Mesenchymal stem cell (in vitro differentiated cells and primary cell): ENCODE results near the gene CTBP2.

ENCODE experiments used
- DNase-seq: peaks from one replicate; pipeline ENCODE4 v3.0.0-alpha.2; 2013
- H2AFZ ChIP-seq: one replicate; pipeline ENCODE4 v1.6.1; 2013; ENCODE audit warnings: low read depth, mild to moderate bottlenecking, control low read depth, inconsistent platforms, low read length, moderate library complexity
- H2AK5ac ChIP-seq: 2 replicates; pipeline ENCODE4 v1.6.1; 2013; ENCODE audit warnings: low read length, moderate library complexity, mild to moderate bottlenecking, inconsistent platforms; ENCODE audit not compliant: severe bottlenecking
- H2BK120ac ChIP-seq: one replicate; pipeline ENCODE4 v1.6.1; 2013; ENCODE audit warnings: low read depth, mild to moderate bottlenecking, inconsistent platforms, low read length, moderate library complexity
- H2BK12ac ChIP-seq, 2 experiments: one replicate each; pipeline ENCODE4 v1.6.1; 2013; ENCODE audit warnings: inconsistent platforms in 2 of 2, low read length in 2 of 2, mild to moderate bottlenecking in 2 of 2, moderate library complexity in 2 of 2, control low read depth in 1 of 2
- H2BK15ac ChIP-seq: one replicate; pipeline ENCODE4 v1.6.1; 2013; ENCODE audit warnings: mild to moderate bottlenecking, low read depth, inconsistent platforms; ENCODE audit not compliant: poor library complexity, severe bottlenecking
- H2BK5ac ChIP-seq: 2 replicates; pipeline ENCODE4 v1.6.1; 2013; ENCODE audit warnings: low read depth, mild to moderate bottlenecking, low read length, control low read depth, inconsistent platforms; ENCODE audit not compliant: poor library complexity, severe bottlenecking
- H3K14ac ChIP-seq, 2 experiments: one replicate each; pipeline ENCODE4 v1.6.1; 2013; ENCODE audit warnings: inconsistent platforms in 2 of 2, low read length in 2 of 2, control low read depth in 1 of 2, mild to moderate bottlenecking in 1 of 2, moderate library complexity in 1 of 2
- H3K18ac ChIP-seq, 2 experiments: one replicate each; pipeline ENCODE4 v1.6.1; 2013; ENCODE audit warnings: inconsistent platforms in 2 of 2, low read length in 2 of 2, control low read depth in 1 of 2, low read depth in 1 of 2, mild to moderate bottlenecking in 1 of 2
- H3K23ac ChIP-seq, 2 experiments: one replicate each; pipeline ENCODE4 v1.6.1; 2013; ENCODE audit warnings: inconsistent platforms in 2 of 2, low read length in 2 of 2, mild to moderate bottlenecking in 2 of 2, moderate library complexity in 2 of 2, control low read depth in 1 of 2
- H3K27ac ChIP-seq: 2 replicates; pipeline ENCODE4 v1.5.1; 2013; ENCODE audit warnings: mild to moderate bottlenecking, moderate library complexity, low read length, control low read depth, inconsistent platforms; ENCODE audit not compliant: poor library complexity, severe bottlenecking
- H3K27me3 ChIP-seq, 2 experiments: 2 replicates each; pipeline versions ENCODE4 v1.6.1 to v1.7.0; 2013; ENCODE audit warnings: low read length in 2 of 2, mild to moderate bottlenecking in 2 of 2, moderate library complexity in 2 of 2, control low read depth in 1 of 2, inconsistent platforms in 1 of 2; ENCODE audit not compliant: control insufficient read depth in 1 of 2, insufficient read depth in 1 of 2
- H3K36me3 ChIP-seq, 2 experiments: 2 replicates each; pipeline versions ENCODE4 v1.6.1 to v1.7.0; 2013; ENCODE audit warnings: low read length in 2 of 2, control low read depth in 1 of 2, inconsistent platforms in 1 of 2, low read depth in 1 of 2, mild to moderate bottlenecking in 1 of 2; ENCODE audit not compliant: insufficient read depth in 2 of 2, control insufficient read depth in 1 of 2
- H3K4ac ChIP-seq, 2 experiments: one replicate each; pipeline ENCODE4 v1.6.1; 2013; ENCODE audit warnings: inconsistent platforms in 2 of 2, low read length in 2 of 2, mild to moderate bottlenecking in 2 of 2, moderate library complexity in 2 of 2, control low read depth in 1 of 2, low read depth in 1 of 2
- H3K4me1 ChIP-seq: 2 replicates; pipeline ENCODE4 v1.6.1; 2013; ENCODE audit warnings: low read depth, low read length, control low read depth; ENCODE audit not compliant: control insufficient read depth, insufficient read depth
- H3K4me2 ChIP-seq: 2 replicates; pipeline ENCODE4 v1.6.1; 2013; ENCODE audit warnings: low read length, mild to moderate bottlenecking, inconsistent platforms; ENCODE audit not compliant: poor library complexity, severe bottlenecking
- H3K4me3 ChIP-seq, 2 experiments: 2 replicates each; pipeline versions ENCODE4 v1.5.1 to v1.7.0; 2013; ENCODE audit warnings: low read length in 2 of 2, mild to moderate bottlenecking in 2 of 2, control low read depth in 1 of 2, low read depth in 1 of 2; ENCODE audit not compliant: insufficient read depth in 1 of 2
- H3K79me1 ChIP-seq: replicated peaks from 2 replicates; pipeline ENCODE4 v1.6.1; 2013; ENCODE audit warnings: mild to moderate bottlenecking, control low read depth, low read length, inconsistent platforms; ENCODE audit not compliant: poor library complexity, severe bottlenecking
- H3K9ac ChIP-seq: 2 replicates; pipeline ENCODE4 v1.7.0; 2013; ENCODE audit warnings: mild to moderate bottlenecking, low read length, moderate library complexity
- H3K9me3 ChIP-seq: 2 replicates; pipeline ENCODE4 v1.7.0; 2013; ENCODE audit warnings: mild to moderate bottlenecking, low read length; ENCODE audit not compliant: control insufficient read depth
- H4K8ac ChIP-seq: one replicate; pipeline ENCODE4 v1.6.1; 2013; ENCODE audit warnings: inconsistent platforms, mild to moderate bottlenecking, low read length, moderate library complexity
- H4K91ac ChIP-seq: one replicate; pipeline ENCODE4 v1.6.1; 2013; ENCODE audit warnings: mild to moderate bottlenecking, low read length, inconsistent platforms
- WGBS: methylation state at CpG from one replicate; pipeline ENCODE4 v1.1.7; 2013; ENCODE audit warnings: mixed read lengths; 5-methylcytosine and 5-hydroxymethylcytosine counted together

CTBP2 gene

GRCh38 chr10:125158275-125158600 lies 2.1 kb downstream of the CTBP2 start:
- Histone ChIP-seq H4K91ac (no peak overlapping the region), H3K4me2 (peak overlapping the region; percentile 81), H3K36me3 (no peaks in the 10 kb centered on the region), H2BK12ac (no peak overlapping the region), H4K8ac (no peak overlapping the region), H3K4me3 (peak overlapping the region; percentile 85 to 89), H3K14ac (no peak overlapping the region), H3K27ac (peak overlapping the region; percentile 71), H2BK120ac (no peak overlapping the region), H3K4me1 (peaks cover 21% of the 10 kb centered on the region), H2AK5ac (no peak overlapping the region), H3K23ac (no peak overlapping the region), H3K79me1 (no peaks in the 10 kb centered on the region), H2AFZ (no peak overlapping the region), H3K9me3 (no peaks in the 10 kb centered on the region), H2BK15ac (no peak overlapping the region), H3K27me3 (no peaks in the 10 kb centered on the region), H3K9ac (peak overlapping the region; percentile 93), H3K18ac (peak overlapping the region; percentile 78 to 95), H3K4ac (no peak overlapping the region), H2BK5ac (no peak overlapping the region)
- 0% methylated on average over 5 of the region's 7 CpGs for WGBS
- DNase-seq = no peak

- Histone ChIP-seq H4K8ac (peak overlapping the region; percentile 24), H2AFZ (no peak overlapping the region), H3K9me3 (no peaks in the 10 kb centered on the region), H2BK12ac (no peak overlapping the region), H3K4me1 (peaks cover 26% of the 10 kb centered on the region), H3K36me3 (no peaks in the 10 kb centered on the region), H3K4me2 (peak overlapping the region; percentile 71), H4K91ac (no peak overlapping the region), H3K4ac (no peak overlapping the region), H3K4me3 (peak overlapping the region in 1 of 2 experiments; percentile 85), H3K9ac (peak overlapping the region; percentile 93), H2BK15ac (no peak overlapping the region), H3K79me1 (no peaks in the 10 kb centered on the region), H3K27me3 (no peaks in the 10 kb centered on the region), H3K23ac (no peak overlapping the region), H2BK5ac (no peak overlapping the region), H3K14ac (no peak overlapping the region), H3K27ac (no peak overlapping the region), H2AK5ac (no peak overlapping the region), H2BK120ac (no peak overlapping the region), H3K18ac (peak overlapping the region in 1 of 2 experiments; percentile 46)
- DNase-seq = peak; percentile 20
- WGBS = no CpG with 5 or more reads among the region's 3 CpGs
Measured at GRCh38 chr10:125157505-125157904, 2.9 kb downstream of the CTBP2 start.

- H3K79me1 ChIP-seq = no peaks in the 10 kb centered on the region
- no peak overlapping the region for H3K23ac ChIP-seq
- H3K9me3 ChIP-seq = no peaks in the 10 kb centered on the region
- DNase-seq = no peak
- no peaks in the 10 kb centered on the region for H3K36me3 ChIP-seq
- no peak overlapping the region for H2BK5ac ChIP-seq
- no peak overlapping the region for H2BK15ac ChIP-seq
- no peak overlapping the region for H2BK120ac ChIP-seq
- no peak overlapping the region for H4K91ac ChIP-seq
- no peak overlapping the region for H3K27ac ChIP-seq
- no peak overlapping the region for H3K4ac ChIP-seq
- H3K14ac ChIP-seq = no peak overlapping the region
- peak overlapping the region in 1 of 2 experiments; percentile 85 for H3K4me3 ChIP-seq
- H2AFZ ChIP-seq = no peak overlapping the region
- H3K4me2 ChIP-seq = peak overlapping the region; percentile 71
- no peak overlapping the region for H2AK5ac ChIP-seq
- no peak overlapping the region for H3K18ac ChIP-seq
- no peak overlapping the region for H2BK12ac ChIP-seq
- peaks cover 24% of the 10 kb centered on the region for H3K4me1 ChIP-seq
- no peaks in the 10 kb centered on the region for H3K27me3 ChIP-seq
- WGBS = 35% methylated on average over 5 of the region's 13 CpGs
- H4K8ac ChIP-seq = no peak overlapping the region
- peak overlapping the region; percentile 93 for H3K9ac ChIP-seq
Measured at GRCh38 chr10:125156739-125157480, 3.5 kb downstream of the CTBP2 start.

GRCh38 chr10:125156196-125156595 lies 4.2 kb downstream of the CTBP2 start:
- no peak overlapping the region for H2AK5ac ChIP-seq
- H3K4me2 ChIP-seq = peak overlapping the region; percentile 26
- H3K4ac ChIP-seq = no peak overlapping the region
- WGBS = 16% methylated on average over 2 of the region's 3 CpGs
- no peak overlapping the region for H3K23ac ChIP-seq
- H3K36me3 ChIP-seq = peaks cover 3 to 4% of the 10 kb centered on the region in 2 experiments
- H3K4me3 ChIP-seq = no peak overlapping the region
- H3K27ac ChIP-seq = no peak overlapping the region
- no peak overlapping the region for H2AFZ ChIP-seq
- H3K4me1 ChIP-seq = peaks cover 28% of the 10 kb centered on the region
- H3K9ac ChIP-seq = peak overlapping the region; percentile 93
- H2BK15ac ChIP-seq = no peak overlapping the region
- peak overlapping the region in 1 of 2 experiments; percentile 33 for H3K18ac ChIP-seq
- H3K9me3 ChIP-seq = no peaks in the 10 kb centered on the region
- H2BK120ac ChIP-seq = no peak overlapping the region
- H2BK12ac ChIP-seq = no peak overlapping the region
- no peaks in the 10 kb centered on the region for H3K27me3 ChIP-seq
- H3K79me1 ChIP-seq = peaks cover 2% of the 10 kb centered on the region
- H3K14ac ChIP-seq = no peak overlapping the region
- H4K91ac ChIP-seq = no peak overlapping the region
- DNase-seq = peak; percentile 28
- no peak overlapping the region for H2BK5ac ChIP-seq
- H4K8ac ChIP-seq = no peak overlapping the region
